GM11168 (cell line): ENCODE data around the gene TNS1.

Experiments used
- in situ Hi-C: fragments of 300-500 bp; cut with MboI; formaldehyde crosslinking; loops from one replicate; pipeline ENCODE4 v1.12.0; 2022; ENCODE audit warnings: low sequenced_read_pairs; ENCODE audit not compliant: unreplicated experiment

Gene TNS1

DNA sequence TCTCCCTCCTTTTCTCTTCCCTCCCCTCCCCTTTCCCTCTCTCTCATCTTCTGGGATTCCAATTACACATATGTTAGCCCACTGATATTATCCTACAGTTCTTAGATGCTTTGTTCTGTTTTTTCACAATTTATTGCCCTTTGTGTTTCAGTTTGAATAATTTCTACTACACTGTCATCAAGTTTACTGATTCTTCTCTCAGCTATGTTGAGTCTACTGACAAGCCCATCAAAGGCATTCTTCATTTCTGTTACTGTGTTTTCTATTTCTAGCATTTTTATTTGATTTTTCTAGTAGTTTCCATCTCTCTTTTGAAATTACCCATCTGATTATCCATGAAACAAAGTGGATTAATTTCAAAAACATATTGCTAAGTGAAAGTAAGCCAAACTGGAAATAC, 219.6 kb downstream of the TNS1 start:
- in situ Hi-C loops, result loop anchor here (25.0 kb wide), 1 partner anchor 304 kb away; no protein-coding TSS in a partner anchor

DNA sequence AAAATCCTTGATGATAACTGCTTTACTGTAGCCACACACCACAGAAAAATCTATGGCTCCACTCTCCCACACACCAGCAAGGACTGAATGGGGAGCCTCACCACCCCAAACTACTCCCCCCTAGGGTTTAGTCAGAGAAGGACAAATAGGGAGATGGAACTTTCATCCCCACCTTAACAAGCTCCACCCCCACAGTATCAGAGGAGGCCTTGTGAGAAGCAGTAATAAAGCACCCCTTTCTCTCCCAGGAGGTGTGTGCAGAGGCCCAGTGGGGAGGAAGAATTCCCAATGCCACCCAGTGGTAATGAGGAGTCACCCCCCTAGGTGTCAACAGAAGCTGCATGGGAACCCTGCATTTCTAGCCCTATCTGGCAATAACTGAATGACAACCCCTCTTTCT, 224.9 kb downstream of the TNS1 start:
- in situ Hi-C loops, result loop anchor here (25.0 kb wide), 1 partner anchor 309 kb away; no protein-coding TSS in a partner anchor

DNA sequence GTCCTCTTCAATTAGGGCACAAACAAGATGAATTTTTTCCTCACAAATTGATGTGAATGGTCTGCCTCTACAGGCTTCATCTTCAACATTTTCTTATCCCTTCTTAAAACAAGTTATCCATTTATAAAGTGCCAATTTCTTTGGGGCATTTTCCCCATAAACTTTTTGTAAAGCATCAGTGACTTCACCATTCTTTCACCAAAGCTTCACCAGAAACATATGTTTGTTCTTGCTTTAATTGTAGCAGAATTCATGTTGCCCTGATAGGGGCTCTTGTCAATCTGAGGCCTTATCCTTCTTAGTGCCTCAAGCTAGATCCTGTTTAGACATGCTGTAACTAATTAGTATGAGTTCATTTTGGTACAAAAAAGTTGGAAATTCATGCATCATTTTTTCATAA, 226.2 kb downstream of the TNS1 start:
- in situ Hi-C loops, result loop anchor here (25.0 kb wide), 1 partner anchor 311 kb away; no protein-coding TSS in a partner anchor

- in situ Hi-C loops, result loop anchor here (25.0 kb wide), 1 partner anchor 311 kb away; no protein-coding TSS in a partner anchor
Observed at GRCh38 chr2:217775920-217776503, 226.8 kb downstream of the TNS1 start.

DNA sequence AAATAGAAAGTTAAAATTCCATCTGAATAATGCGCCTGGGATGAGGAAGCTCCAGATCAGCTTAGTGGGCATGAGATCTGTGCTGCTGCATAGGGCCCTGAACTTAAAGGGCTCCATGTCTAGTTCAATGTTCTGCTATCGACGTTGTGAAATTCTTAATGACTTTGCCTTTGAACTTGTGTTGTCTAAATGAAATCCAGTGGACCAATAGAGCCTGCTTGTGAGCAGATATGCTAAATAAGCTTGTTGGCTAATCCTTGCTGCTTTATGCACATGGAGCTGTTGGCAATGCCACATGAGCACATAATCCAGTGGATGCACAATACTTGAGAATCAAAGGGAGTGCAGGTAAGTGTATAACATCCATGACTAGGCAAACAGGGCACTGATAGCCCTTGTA, 228.6 kb downstream of the TNS1 start:
- in situ Hi-C loops, result no loop called here

DNA sequence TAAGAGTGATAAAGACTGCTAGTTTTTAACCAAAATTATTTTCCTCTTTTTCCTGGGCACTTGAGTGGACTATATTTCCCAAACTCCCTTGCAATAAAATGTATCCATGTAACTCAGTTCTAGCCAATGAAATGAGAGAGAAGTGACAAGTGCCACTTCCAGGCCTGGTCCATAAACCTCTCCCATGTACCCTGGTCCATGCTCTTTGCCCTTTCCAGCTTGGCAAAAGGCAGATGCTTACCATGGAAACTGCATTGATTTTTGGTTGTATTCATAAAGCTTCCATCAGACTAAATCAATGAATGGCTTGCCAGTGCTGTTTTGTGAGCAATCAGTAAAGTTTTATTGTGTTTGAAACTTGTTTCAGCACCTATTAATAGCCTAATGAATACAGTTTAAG, 229.3 kb downstream of the TNS1 start:
- in situ Hi-C loops, result no loop called here

DNA sequence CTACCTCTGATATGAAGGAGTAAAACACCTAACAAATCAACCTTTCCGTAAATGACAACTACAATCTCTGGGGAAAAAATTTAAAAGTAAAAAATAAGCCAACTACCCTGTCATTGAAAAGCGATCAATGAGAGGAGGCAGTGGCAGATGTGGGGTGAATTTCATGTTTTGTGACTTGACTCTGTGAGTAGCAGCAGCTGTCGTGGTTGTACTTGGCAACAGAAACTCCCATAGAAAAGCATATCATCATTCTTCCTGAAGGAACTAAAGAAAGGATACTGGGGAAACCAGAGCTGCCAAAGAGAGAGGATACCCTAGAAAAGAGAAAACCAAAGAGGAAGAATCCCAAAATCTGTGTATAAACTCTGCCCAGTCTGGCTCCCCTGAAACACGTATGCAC, 236.4 kb downstream of the TNS1 start:
- in situ Hi-C loops, result no loop called here

DNA sequence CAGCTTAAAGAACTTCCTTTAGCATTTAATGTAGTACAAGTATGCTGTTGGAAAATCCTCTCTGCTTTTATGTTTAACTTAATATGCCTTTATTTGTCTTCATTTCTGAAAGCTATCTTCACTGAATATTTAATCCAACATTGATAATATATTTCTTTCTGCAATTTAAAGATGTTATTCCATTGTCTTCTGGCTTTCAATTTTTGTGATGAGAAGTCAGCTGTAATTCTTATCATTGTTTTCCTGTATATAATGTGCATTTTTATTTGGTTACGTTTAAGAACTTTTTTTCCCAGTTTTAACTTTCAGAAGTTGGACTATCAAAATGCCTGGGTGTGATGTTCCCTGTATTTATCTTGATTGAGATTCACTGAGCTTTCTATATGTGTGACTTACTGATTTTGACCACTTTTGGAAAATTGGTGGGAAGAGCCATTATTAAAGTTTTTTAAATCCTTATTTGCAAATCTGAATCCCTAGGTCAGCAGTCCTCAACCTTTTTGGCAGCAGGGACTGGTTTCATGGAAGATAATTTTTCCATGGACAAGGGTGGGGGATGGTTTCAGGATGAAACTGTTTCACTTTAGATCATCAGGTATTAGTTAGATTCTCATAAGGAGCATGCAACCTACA, 241.0 kb downstream of the TNS1 start:
- in situ Hi-C loops, result no loop called here

DNA sequence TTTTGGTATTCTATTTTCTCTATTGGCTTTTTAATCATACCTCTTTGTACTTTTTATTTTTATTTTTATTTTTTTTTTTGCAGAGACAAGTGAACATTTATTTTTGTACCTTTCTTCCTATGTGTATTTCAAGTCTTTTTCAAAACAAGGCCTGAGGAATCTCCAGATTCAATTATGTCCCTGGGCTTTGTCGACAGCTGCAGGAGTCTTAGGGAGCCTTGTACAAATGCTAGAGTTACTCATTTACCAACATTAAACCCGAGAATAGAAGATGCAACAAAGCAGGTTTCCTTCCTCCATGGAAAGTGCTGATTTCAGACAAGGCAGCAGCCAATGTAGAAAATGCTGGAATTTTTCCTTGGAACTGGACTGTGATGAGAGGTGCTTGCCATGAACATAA, 242.8 kb downstream of the TNS1 start:
- in situ Hi-C loops, result no loop called here

DNA sequence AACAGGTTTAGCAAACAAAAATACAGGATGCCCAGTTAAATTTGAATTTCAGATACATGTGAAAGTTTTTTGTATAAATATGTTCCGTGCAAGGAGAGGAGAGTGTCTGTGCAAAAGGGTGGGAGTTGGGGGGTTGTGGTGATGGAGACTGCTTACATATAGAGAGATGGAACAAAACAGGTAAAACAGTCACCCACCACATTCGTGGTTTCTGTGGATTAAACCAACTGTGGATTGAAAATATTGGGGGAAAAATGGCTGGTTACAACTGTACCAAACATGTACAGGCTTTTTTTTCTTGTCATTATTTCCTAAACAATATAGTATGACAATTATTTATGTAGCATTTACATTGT, 245.7 kb downstream of the TNS1 start:
- in situ Hi-C loops, result no loop called here

DNA sequence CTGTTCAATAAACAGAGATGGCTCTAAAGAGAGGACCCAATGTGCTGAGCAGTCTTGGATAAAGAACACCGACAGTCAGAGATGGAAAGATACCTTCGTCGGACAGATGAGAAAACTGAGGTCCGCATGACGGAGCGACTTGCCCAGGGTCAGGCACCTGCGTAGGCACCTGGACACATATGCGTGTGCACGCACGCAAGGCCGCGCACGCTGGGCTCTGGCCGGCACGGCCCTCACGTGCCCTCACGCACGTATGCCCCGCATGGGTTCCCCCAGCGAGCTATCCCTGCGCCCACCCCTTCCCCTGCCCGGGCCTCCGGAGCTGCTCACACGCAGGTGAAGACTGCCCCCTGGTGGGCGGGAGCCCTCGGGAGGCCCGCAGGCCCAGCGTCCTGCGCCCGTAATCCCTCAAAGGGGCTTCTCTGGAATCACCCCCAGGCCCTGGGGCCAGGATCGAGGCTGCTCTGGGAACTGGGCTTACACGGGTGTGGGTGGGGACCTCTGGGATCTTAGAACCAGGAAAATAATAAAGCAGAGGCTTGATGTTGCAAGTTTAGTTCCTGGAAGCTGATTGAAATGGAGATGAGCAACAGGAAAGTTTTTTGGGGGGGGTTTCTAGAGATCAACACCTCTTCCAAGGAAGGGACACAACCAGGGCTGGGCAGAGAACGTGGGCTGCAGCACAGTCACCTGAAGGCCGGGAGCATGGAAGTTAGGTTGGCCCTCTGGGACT, 246.3 kb downstream of the TNS1 start:
- in situ Hi-C loops, result no loop called here

DNA sequence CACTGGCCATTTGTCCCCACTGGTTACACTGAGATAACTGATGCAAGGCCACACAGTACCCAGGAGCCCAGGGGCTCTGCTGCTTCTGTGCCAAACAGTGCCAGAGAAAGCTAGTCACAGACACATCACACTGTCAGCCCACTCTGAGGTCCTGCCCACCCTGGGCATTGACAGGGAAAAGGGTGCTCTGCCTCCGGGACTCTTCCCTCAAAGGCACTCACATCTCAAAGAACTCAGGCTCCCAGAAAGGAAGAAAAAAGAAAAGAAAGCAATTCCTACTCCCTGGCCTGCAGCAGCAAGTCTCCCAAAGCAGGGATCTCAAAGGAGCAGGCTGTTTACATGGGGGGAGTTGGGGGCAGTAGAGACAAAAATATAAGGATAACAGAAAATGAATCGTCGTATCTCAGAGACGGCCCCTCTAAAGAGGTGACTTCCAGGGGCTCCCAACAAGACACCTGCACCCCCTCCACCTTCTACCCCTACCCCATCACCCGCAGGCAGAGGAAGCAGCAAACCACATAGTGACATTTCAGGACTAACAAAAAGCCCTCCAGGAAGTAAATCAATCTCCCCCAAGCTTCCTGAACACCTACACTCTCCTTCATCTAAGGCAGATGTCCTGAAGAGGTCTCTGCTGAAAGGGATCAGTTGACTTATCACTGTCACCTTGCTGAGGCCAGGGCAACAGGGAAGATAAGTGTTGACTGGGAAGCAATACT, 247.6 kb downstream of the TNS1 start:
- in situ Hi-C loops, result no loop called here

DNA sequence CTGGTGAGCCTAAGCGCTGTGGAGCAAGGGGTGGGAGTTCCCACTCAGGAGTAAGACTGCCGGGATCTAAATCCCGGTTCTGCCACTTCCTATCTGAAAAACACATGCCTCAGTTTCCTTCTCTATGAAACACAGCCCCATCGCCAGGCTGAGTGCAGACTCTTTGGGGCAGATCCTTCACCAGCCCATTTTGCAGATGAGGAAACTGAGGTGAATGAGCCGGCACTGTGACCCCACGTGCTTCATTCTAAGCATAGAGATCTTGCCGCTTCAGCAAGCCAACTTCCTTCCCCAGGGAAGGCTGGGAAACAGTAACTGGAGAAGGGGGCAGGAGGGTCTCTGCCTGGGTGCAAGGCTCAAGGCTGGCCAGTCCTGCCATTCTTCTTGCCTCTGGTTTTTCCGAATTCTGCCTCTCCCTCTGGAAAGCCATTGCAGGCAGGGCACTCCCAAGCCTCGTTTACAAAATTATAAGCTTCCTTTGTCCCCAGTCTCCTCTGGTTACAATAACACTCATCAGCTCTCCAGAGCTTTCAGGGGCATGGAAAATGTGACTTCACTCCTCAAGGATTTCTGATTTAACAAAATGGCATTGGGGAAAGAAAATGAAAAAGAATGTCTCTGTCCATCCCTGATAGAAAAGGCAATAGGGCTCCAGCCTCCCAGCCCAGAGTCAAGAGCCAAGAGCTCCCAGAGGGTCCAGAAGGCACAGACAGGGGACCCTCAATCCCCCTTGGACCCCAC, 249.2 kb downstream of the TNS1 start:
- in situ Hi-C loops, result no loop called here

GRCh38 chr2:217752714-217753459, 249.9 kb downstream of the TNS1 start:
- in situ Hi-C loops, result no loop called here

- in situ Hi-C loops, result no loop called here
Observed at GRCh38 chr2:217751952-217752351, 250.8 kb downstream of the TNS1 start.

DNA sequence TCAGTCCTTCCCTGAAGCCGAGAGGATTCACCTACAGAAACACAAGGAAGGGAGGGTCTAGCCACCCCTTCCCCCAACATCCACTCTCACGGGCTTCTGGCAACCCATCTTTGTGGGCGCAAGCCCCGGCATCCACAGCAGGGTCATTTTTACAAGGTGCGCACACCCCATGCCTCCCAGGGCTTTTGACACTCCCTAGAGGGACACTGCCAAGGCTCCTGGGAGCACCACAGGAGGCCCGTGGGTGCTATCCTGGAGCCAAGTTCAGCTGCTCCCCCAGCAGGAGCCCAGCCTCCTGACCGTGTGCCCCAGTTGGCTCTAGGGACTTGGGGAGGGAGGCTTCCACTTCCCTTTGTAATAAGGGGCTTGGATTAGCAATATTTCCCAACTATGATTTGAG, 251.6 kb downstream of the TNS1 start:
- in situ Hi-C loops, result no loop called here
